ENCODE data around the gene ARHGAP19. TPM values are rescaled to one million over a fixed set of nuclear protein-coding genes. Genes with fewer than 3 reads are reported as not detected.

The ARHGAP19 gene
- total RNA-seq, 2 donors from 2014 or later = 3.9 to 5.0 TPM

GRCh38 chr10:97325754-97326153 lies 33.3 kb upstream of the ARHGAP19 start:
- TF ChIP-seq, protein P1, sequence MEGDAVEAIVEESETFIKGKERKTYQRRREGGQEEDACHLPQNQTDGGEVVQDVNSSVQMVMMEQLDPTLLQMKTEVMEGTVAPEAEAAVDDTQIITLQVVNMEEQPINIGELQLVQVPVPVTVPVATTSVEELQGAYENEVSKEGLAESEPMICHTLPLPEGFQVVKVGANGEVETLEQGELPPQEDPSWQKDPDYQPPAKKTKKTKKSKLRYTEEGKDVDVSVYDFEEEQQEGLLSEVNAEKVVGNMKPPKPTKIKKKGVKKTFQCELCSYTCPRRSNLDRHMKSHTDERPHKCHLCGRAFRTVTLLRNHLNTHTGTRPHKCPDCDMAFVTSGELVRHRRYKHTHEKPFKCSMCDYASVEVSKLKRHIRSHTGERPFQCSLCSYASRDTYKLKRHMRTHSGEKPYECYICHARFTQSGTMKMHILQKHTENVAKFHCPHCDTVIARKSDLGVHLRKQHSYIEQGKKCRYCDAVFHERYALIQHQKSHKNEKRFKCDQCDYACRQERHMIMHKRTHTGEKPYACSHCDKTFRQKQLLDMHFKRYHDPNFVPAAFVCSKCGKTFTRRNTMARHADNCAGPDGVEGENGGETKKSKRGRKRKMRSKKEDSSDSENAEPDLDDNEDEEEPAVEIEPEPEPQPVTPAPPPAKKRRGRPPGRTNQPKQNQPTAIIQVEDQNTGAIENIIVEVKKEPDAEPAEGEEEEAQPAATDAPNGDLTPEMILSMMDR (IDR thresholded peaks at IDR 0.05) = no peak
- no peak for DNase-seq (ENCODE audit: low spot score)
- Histone ChIP-seq H3K27ac (no peak overlapping the region), H3K27me3 (no peaks in the 10 kb centered on the region), H3K4me1 (peaks cover 0 to 31% of the 10 kb centered on the region in 2 donors), H3K9me3 (no peaks in the 10 kb centered on the region), H3K4me3 (no peak overlapping the region), H3K36me3 (peaks cover 10% of the 10 kb centered on the region)

DNA sequence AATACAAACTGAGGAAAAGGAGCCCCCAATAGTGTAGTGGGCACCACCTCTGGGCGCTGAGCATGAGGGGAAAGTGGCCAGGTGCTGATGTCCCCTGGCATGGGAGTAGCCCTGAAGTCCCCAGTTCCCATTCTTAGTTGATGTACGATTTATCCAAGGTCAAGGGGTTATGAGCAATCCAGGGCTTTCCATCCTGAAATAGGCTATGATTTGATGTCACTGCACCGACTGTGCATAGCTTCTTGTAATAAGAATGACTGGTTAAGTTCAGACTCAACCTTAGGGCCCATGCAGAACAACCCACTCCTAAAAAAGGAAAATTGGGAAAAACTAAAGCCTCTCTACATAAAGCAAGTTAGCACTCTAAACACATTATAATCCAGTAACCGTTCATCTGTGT lies 31.1 kb upstream of the ARHGAP19 start:
- H3K36me3 ChIP-seq = peaks cover 2% of the 10 kb centered on the region
- H3K9me3 ChIP-seq = no peaks in the 10 kb centered on the region
- DNase-seq (ENCODE audit: low spot score) = no peak
- H3K4me3 ChIP-seq = no peak overlapping the region
- H3K27me3 ChIP-seq = no peaks in the 10 kb centered on the region
- H3K27ac ChIP-seq = no peak overlapping the region
- TF ChIP-seq, protein P1 (IDR thresholded peaks at IDR 0.05) = no peak
- peaks cover 0 to 20% of the 10 kb centered on the region in 2 donors for H3K4me1 ChIP-seq

GRCh38 chr10:97321804-97322190 lies 29.4 kb upstream of the ARHGAP19 start:
- TF ChIP-seq, protein P1 (IDR thresholded peaks at IDR 0.05) = no peak
- H3K4me3 ChIP-seq = no peak overlapping the region
- no peaks in the 10 kb centered on the region for H3K9me3 ChIP-seq
- no peaks in the 10 kb centered on the region for H3K27me3 ChIP-seq
- no peak for DNase-seq (ENCODE audit: low spot score)
- peaks cover 0 to 24% of the 10 kb centered on the region in 2 donors for H3K4me1 ChIP-seq
- no peaks in the 10 kb centered on the region for H3K36me3 ChIP-seq
- no peak overlapping the region for H3K27ac ChIP-seq

GRCh38 chr10:97321032-97321803 lies 28.8 kb upstream of the ARHGAP19 start:
- Histone ChIP-seq H3K4me3 (peak overlapping the region; percentile 88 to 89), H3K4me1 (peaks cover 0 to 24% of the 10 kb centered on the region in 2 donors), H3K36me3 (no peaks in the 10 kb centered on the region), H3K9me3 (no peaks in the 10 kb centered on the region), H3K27me3 (no peaks in the 10 kb centered on the region), H3K27ac (peak overlapping the region; percentile 94 to 95)
- TF ChIP-seq, protein P1 (IDR thresholded peaks at IDR 0.05) = no peak
- no peak for DNase-seq (ENCODE audit: low spot score)

DNA sequence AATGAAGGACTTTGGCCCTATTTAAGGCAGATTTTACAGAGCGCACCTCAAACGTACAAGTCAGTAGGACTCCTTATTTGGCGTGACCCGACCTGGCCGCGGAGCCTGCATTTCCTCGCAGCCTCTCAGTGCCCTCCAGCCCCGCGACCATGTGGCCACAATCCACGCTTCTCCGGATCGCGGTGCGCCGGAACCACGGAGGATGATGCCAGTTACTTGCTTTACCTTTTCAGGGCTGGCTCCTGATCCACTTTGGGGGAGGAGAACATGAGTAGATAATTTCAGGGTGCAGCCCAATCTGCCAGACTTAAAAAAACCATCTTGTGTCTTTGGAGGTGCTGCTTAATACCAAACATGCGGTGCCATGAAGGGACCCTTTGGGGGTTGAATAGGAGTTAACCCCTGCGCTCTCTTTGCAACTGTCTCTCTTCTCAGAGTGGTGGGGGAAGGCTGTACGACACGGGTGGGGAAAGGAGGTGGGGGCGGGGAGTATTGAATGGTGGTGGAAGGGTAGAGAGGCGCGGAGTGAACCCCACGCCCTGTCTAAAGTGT lies 28.1 kb upstream of the ARHGAP19 start:
- peak overlapping the region; percentile 94 to 95 for H3K27ac ChIP-seq
- H3K36me3 ChIP-seq = no peaks in the 10 kb centered on the region
- TF ChIP-seq, protein P1 (IDR thresholded peaks at IDR 0.05) = no peak
- peak overlapping the region; percentile 88 to 89 for H3K4me3 ChIP-seq
- H3K4me1 ChIP-seq = peaks cover 0 to 24% of the 10 kb centered on the region in 2 donors
- no peak for DNase-seq (ENCODE audit: low spot score)
- H3K27me3 ChIP-seq = no peaks in the 10 kb centered on the region
- no peaks in the 10 kb centered on the region for H3K9me3 ChIP-seq
